Epidermal melanocyte (primary cell): ENCODE results near the gene BIRC6.

Experiments used
- DNase-seq: peaks from one replicate; pipeline ENCODE4 v3.0.0; 2011; ENCODE audit warnings: low spot score; ENCODE audit not compliant: insufficient read length

Gene BIRC6

DNA sequence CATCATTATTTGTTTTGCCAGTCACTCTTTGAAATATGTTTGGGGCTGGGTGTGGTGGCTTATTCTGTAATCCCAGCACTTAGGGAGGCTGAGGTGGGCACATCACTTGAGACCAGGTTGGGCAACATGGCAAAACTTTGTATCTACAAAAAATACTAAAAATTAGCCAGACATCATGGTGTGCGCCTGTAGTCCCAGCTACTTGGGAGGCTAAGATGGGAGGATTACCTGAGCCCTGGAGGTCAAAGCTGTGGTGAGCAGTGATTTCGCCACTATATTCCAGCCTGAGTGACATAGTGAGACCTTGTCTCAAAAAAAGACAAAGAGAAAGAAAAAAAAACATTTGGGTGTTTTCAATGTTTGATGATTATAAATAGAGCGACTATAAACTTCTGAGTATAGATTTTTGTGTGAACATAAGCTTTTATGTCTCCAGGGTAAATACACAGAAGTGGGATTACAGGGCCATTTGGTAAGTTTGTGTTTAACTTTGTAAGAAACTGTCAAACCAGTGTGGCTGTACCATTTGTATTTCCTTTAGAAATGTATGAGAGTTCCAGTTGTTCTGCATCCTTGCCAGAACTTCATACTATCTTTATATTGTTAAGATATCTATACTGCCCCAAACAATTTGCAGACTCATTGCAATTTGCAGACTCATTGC, 15.8 kb downstream of the BIRC6 start:
- DNase-seq: no peak

DNA sequence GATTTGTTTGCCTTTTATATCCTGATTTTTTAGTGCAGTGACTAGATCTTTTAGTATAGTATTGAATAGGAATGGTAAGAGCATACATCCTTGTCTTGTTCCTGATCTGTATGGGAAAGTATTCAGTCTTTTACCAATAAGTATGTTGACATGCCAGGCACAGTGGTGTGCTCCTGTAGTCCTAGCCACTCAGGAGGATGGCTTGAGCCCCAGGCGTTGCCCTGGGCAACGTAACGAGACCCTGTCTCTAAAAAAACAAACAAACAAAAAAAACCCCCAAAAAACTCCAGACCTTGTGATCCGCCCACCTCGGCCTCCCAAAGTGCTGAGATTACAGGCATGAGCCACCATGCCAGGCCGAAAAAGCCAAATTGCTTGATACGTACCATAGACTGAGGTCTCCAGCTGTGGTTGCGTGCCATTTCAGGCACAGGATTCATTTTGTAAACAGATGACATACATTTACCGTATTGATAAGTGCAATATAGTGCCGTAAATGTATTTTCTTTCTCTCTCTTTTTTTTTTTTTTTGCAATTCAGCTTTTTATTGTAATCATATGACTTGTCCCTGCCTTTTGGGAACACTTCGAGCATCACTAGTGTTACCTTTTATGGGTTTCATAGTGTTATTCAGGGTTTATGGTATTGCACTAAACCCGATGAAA, 18.5 kb downstream of the BIRC6 start:
- no peak for DNase-seq

DNA sequence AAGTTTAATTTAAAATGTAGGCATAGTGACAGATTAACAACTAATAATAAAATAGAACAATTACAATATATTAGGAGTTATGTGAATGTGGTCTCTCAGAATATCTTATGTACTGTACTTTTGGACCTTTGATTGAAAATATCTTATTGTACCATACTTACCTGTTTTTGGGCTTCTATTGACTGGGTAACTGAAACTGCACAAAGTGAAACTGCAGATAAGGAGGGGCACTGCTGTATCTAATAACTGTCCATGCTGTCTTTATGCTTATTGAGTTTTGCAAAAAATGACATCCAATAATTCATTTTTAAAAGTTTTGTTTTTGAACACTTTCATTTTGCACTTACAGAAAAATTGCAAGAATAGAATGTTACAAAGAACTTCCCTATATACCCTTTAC, 19.9 kb downstream of the BIRC6 start:
- no peak for DNase-seq

DNA sequence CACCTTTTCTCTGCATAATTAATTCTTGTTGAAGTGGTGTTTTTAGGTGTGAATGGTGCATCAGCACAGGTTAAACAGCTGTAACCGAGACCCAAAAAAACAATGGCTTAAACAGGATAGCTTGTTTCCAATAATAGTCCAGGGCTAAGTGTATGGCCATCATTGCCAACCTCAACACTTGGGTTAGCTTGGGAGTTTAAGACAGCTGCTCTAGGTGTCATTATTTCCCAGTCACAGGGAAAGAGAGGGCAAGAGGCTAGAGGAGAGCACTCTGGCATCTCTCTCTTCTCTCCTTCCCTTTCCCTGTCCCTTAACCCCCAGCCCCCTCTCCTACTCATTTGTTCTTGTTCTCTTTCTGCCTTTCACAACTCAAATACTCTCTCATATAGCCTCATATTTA, 21.1 kb downstream of the BIRC6 start:
- no peak for DNase-seq

DNA sequence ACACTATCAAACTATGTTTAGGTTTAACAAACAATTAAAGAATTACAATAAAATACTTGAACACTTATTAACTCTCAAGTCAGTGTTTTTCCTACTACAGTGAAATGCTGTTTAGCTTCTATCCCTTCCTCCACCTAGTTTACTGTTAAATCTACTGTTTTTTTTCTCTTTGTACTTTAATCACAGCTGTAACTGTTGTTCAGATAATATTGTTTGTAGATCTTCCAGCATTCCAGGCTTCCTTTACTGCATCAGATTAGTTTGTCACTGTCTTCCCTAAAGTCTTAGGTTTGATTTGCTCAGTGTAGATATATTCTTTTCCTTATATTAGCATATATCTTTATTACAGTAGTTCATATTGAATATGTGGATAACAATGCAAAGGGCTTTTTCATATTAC, 22.5 kb downstream of the BIRC6 start:
- DNase-seq: no peak

DNA sequence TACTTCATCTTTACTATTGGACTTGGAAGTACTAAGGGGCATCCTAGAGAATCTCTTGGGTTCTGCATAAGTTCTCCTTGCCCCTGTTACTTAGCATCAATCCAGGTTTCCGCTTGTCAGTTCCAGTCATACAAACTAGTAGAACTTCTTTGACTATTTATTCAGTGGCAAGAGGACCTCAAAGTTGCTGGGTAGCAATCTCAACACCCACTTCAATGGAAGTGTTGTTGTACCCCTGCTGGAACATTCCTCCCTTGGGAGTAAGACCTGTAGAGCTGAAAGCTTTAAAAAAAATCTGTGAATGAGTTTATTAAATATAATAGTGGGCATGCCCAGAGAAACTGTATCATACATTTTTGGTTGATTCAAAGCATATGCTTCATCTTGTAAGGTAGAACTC, 27.0 kb downstream of the BIRC6 start:
- no peak for DNase-seq

DNA sequence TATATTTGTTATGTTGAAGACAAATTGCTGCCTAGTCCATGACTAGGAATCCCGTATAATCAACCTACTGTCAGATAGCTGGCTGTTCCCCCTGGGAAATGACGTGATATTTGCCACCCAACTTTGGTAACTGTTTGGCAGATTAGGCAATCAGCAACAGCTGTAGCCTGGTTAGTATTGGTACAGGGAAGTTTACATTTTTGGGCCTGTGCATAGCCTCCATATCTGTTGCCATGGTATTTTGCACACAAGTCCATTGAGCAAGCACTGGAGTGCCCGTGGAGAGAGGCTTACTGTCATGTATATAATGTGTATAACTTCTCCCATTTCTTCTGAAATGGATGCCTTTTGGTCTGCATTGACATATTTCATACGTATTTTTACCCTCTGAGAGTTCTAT, 27.7 kb downstream of the BIRC6 start:
- DNase-seq: no peak

DNA sequence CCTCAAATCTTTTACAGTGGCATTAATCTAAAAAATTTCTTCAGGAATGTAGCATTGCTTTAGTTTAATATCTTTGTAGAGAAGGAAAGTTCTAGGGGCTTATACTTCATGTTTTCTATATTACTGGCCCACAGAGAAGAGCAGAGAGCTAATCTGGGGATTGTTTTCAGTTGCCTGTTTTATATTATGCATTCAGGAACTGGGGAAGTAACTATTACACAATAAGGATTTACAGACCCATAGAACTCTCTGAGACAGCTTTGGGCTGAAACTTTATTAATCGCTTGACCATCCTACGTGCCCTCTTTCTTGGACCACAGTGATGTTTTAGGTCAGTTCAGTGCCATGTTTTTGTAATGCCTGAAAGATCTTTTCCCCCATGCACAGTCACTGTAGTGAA, 29.9 kb downstream of the BIRC6 start:
- no peak for DNase-seq

DNA sequence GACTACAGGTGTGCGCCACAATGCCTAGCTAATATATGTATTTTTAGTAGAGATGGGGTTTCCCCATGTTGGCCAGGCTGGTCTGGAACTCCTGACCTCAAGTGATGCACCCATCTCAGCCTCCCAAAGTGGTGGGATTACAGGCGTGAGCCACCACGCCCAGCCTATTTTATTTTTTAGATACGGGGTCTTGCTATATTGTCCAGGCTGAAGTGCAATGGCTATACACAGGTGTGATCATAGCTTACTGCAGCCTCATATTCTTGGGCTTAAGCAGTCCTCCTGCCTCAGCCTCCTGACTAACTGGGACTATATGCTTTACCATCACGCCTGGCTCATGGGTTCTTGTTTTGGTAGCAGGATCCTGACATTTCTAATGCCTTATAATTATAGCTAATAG, 42.4 kb downstream of the BIRC6 start:
- no peak for DNase-seq

DNA sequence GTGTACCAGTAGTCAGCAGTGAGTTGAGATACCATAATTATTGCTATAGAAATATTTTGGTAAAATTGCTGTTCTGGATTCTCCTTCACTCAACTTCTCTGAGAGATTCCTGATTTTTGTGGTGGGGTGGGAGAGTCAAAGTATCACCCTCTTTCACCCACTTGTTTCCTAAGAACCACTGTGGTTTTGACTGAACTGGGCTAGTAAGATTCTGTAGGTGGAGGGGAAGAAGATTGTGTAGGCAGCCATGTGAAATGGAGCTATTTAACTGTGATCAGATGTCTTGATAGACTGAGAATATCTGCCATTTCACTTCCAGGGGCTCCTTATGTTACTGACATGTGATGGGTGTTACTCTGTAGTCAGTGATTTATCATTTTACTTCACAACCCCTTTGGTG, 45.3 kb downstream of the BIRC6 start:
- DNase-seq: no peak

DNA sequence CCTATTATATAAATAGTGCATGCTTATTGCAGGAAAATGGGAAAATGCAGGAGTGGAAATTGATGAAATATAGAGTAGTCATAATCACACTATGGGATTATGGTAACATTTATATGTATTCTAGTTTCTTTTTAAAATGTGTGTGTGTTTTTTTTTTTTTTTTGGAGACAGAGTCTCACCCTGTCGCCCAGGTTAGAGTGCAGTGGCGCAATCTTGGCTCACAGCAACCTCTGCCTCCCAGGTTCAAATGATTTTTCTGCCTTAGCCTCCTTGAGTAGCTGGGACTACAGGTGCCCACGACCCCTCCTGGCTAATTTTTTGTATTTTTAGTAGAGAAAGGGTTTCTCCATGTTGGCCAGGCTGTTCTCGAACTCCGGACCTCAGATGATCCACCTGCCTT, 47.0 kb downstream of the BIRC6 start:
- no peak for DNase-seq

DNA sequence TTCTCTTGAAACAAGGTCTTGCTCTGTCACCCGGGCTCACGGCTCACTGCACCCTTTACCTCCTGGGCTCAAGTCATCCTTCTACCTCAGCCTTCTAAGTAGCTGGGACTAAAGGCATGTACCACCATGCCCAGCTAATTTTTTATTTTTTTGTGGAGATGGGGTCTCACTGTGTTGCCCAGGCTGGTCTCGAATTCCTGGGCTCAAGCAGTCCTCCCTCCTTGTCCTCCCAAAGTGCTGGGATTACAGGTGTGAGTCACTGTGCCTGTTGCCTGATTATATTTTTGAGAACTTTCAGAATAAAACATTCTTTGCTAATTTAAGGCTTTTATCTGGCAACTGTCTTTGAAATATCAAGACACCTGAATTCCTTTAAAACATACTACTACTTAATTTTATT, 47.9 kb downstream of the BIRC6 start:
- DNase-seq: no peak

DNA sequence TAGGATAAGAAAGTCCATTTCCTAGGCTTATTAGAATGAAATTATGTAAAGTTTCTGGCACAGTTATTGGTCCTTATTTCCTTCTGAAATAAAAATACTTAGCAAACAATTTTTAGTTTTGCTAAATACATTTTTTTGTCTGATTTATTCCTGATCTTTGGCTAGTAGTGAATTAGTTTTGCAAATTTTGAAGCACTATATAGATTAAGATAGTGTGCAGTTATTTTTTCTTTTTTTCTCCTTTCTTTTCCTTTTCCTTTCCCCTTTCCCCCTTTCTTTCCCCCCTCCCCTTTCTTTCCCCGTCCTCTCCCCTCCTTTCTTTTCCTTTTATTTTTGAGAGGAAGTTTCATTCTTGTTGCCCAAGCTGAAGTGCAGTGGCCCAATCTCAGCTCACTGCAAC, 59.7 kb downstream of the BIRC6 start:
- no peak for DNase-seq

DNA sequence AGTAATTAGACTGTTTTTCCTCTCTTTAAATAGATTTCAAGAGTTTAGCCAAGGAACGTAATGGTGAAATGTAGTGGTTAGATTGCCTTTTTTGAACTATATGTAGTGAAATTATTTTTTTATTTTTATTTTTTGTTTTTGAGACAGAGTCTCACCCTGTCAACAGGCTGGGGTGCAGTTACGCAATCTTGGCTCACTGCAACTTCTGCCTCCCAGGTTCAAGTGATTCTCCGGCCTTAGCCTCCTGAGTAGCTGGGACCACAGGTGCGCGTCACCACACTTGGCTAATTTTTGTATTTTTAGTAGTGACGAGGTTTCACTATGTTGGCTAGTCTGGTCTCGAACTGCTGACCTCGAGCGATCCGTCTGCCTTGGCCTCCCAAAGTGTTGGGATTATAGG, 60.8 kb downstream of the BIRC6 start:
- no peak for DNase-seq

DNA sequence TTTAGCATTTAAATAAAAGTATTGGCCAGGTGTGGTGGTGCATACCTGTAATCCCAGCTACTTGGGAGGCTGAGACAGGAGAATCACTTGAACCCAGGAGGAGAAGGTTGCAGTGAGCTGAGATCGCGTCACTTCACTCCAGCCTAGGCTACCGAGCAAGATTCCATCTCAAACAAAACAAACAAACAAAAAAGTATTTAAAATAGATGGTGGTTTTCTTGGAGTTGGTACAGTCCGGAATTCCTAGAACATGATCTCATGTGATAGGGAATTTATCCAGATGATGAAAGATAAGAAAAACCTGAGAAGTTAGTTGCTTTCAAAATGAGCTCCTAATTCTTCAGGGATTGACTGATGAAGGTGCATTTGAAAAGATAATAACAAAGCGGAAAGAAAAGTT, 62.0 kb downstream of the BIRC6 start:
- DNase-seq: no peak

DNA sequence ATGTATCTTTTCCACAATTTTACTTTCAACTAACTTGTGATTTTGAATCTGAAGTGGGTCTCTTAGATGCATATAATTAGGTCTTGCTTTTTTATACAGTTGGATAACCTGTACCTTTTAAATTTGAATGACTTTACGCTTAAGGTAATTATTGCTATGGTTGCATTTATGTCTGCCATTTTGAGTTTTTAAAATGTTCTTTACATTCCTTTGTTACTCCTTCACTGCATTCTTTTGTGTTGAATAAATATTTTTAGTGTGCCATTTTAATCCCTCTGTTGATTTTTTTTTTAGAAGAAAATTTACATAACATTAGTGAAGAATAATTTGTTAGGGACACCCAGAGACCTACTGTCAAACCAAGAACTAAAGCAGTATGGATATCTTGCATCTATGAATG, 65.3 kb downstream of the BIRC6 start:
- no peak for DNase-seq

DNA sequence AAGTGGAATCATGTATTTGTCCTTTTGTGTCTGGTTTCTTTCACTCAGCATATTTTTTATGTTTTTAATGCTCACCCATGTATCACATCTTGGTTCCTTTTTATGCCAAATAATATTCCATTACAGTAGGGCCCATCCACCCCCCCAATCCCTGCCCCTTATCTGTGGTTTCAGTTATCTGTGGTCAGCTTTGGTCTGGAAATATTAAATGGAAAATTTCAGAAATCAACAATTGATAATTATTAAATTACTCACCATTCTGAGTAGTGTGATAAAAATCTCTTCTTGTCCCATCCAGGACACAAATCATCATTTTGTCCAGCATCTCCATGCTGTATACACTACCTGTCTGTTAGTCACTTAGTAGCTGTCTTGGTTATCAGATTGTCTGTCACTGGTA, 66.7 kb downstream of the BIRC6 start:
- DNase-seq: no peak

DNA sequence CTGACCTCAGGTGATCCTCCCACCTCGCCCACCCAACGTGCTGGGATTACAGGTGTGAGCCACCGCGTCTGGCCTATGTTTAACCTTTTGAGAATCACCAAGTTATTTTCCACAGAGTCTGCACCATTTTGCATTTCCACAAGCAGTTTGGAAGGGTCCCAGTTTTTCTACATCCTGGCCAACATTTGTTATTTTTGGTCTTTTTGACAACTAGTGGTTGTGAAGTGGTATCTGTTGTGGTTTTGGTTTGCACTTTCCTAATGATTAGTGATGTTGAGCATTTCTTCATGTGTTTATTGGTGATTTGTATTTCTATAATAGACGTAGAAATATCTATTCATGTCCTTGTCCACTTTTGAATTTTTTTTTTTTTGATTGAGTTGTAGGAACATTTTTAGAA, 67.9 kb downstream of the BIRC6 start:
- DNase-seq: no peak

DNA sequence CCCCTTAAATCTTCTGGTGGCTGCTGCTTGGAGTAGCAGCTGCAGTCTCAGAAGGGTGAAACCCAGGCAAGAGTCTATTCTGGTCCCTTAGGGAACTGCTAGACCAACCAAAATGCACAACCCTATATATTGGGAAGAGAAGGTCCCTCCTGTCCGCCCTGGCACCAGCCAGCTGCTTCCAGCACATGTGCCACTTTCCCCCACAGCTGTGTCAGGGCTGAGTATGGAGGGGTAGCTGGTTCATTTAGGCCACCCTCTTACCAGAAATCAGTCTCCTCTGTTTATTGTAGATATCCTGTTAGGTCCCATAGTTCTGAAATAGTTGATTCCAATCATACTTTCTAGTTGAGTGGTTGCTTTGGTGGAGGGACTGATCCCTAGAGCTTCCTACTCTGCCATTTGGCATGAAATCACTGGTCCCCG, 68.9 kb downstream of the BIRC6 start:
- DNase-seq: no peak

DNA sequence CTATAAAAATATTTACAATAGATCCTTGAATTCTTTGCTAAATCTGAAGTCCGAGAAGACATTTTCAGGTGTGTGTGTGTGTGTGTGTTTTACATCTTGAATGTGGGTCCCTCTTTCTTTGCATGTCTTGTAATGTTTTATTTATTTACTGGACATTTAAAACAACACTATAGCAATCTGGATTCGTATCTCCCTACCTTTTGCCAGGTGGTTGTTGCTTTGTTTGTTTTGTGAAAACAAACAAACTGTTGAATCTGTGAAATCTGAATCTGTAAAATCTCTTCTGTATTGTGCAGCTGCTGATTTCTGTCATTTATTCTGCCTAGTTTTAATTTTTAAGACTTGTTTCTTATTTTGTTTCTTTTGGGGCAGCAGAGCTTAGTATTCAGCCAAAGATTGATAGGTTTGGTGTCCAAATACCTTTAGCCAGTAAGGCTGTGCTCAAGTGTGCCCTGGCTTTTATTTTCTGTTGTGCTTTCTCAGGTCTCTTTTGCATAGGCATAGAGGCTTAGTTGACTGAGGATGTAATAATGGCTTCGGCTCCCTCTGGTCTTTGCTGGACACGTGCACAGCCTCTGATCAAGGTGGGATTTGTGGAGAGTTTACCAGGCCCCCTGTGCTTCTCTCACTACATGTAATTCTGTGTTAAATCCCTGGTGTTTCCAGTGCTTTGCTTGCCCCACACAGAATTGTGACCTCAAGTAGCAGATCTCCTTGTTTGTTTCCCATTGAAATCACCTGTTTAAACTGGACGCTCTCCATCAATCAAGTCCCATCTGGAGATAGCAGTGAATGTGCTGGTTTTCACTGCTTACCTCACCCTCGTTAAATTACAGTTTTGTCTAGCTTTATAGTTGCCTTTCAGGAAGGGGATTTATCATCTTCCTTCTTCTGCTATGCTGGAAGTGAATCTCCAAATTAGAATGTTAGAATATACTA, 71.1 kb downstream of the BIRC6 start:
- DNase-seq: no peak

DNA sequence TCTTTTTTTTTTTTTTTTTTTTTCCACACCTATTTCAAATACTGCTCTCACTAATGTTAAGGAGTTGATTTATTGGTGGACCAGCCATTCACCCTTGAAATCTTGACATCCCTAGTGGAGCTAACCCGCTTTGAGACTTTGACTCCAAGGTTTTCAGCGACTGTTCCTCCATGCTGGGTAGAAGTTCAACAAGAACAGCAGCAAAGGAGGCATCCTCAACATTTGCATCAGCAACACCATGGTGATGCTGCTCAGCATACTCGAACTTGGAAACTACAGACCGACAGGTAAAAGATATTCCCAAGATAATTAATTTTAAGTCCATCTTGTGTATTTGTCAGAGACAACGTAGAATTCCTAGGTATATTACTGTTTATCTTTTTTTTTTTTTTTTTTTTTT, 74.0 kb downstream of the BIRC6 start:
- DNase-seq: no peak

DNA sequence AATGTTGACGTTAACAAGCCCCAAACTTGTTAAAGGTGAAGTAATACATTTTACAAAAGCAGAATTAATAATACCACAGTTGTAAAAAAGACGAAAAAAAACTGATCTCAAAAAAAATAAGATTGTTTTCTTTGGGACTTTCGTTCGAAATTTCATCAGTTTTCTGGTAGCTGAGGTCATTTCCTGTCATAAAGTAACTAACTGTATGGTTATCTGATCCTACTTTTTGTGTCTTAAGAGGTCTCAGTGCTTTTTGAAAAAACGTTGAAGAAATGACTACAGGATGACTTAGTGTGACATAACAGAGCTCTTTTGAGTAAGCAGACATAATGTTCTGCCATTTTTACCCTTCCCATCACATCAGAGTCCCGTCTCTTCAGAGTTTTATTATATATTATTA, 79.3 kb downstream of the BIRC6 start:
- no peak for DNase-seq
